Sigmoid colon (tissue), 7 donors: ENCODE data around the gene LPAR6. TPM values are rescaled to one million over a fixed set of nuclear protein-coding genes. Genes with fewer than 3 reads are reported as not detected.

ENCODE experiments used
- DNase-seq: peaks from one replicate; pipeline ENCODE4 v3.0.0-alpha.2; 2019
- H3K27ac ChIP-seq, 4 donors: fragments of 200-600 bp; sonication (generic); one replicate each; pipeline ENCODE4 v1.5.1; 2016 to 2019; ENCODE audit warnings: mild to moderate bottlenecking in 1 of 4
- H3K27me3 ChIP-seq, 3 donors: fragments of 200-600 bp; sonication (generic); one replicate each; pipeline ENCODE4 v1.5.1; 2019; ENCODE audit warnings: mild to moderate bottlenecking in 1 of 3
- H3K36me3 ChIP-seq, 4 donors: fragments of 200-600 bp; sonication (generic); one replicate each; pipeline ENCODE4 v1.5.1; 2016 to 2019
- H3K4me1 ChIP-seq, 4 donors: fragments of 200-600 bp; sonication (generic); one replicate each; pipeline ENCODE4 v1.5.1; 2017 to 2019
- H3K4me3 ChIP-seq, 4 donors: fragments of 200-600 bp; sonication (generic); one replicate each; pipeline ENCODE4 v1.5.1; 2017 to 2019; ENCODE audit warnings: mild to moderate bottlenecking in 2 of 4, moderate library complexity in 1 of 4
- H3K9me3 ChIP-seq, 4 donors: fragments of 200-600 bp in 3 of 4; sonication (generic) in 3 of 4; one replicate each; pipeline versions ENCODE4 v1.5.1 to v1.6.1; 2013 to 2019
- EP300 ChIP-seq, 4 donors: sonication (generic); formaldehyde crosslinking; IDR thresholded peaks; one replicate each; pipeline ENCODE4 v1.6.1; 2017; ENCODE audit warnings: antibody characterized with exemption in 4 of 4
- POLR2A ChIP-seq, 2 donors: fragments of 450-650 bp; IDR thresholded peaks; one replicate each; pipeline ENCODE4 v1.6.1; 2016; ENCODE audit warnings: antibody characterized with exemption in 2 of 2, mild to moderate bottlenecking in 2 of 2, moderate library complexity in 2 of 2
- POLR2AphosphoS5 ChIP-seq, 4 donors: sonication (generic); formaldehyde crosslinking; IDR thresholded peaks; one replicate each; pipeline ENCODE4 v1.6.1; 2017; ENCODE audit warnings: antibody characterized with exemption in 4 of 4
- WGBS, 2 donors: extraction: QIAGEN DNeasy Blood & Tissue Kit; methylation state at CpG; one replicate each; pipeline ENCODE4 v1.1.7; 2013; 5-methylcytosine and 5-hydroxymethylcytosine counted together
- intact Hi-C: fragments of 100-400 bp; cut with DNase I; formaldehyde crosslinking; loops from one replicate; pipeline ENCODE4 v1.15.1; 2023
- polyA plus RNA-seq, 3 donors: library from polyadenylated mRNA; stranded (reverse); fragments of 200-250 nt; gene quantifications; one replicate each; pipeline ENCODE4 v1.2.3, GENCODE V29; 2013
- total RNA-seq, 4 donors: library from RNA; depleted of rRNA; stranded (reverse); fragments of >200 nt; gene quantifications; one replicate each; pipeline ENCODE4 v1.1.0, GENCODE V29; 2016
- TF ChIP-seq, protein P1 (sequence below), 4 experiments: fragments of 450-650 bp in 3 of 4; fragments of 200-600 bp in 1 of 4; IDR thresholded peaks; one replicate each; pipeline ENCODE4 v1.5.1; 2016 to 2019; ENCODE audit warnings: antibody characterized with exemption in 4 of 4, mild to moderate bottlenecking in 3 of 4, moderate library complexity in 2 of 4
- donor health status: healthy with polysubstance abuse.
- donor health status: Bipolar disorder and iron deficiency.
- donor health status: healthy.

Gene LPAR6
- total and polyA plus RNA-seq, 7 donors, result 11.4 to 24.2 (median 15.0) TPM

DNA sequence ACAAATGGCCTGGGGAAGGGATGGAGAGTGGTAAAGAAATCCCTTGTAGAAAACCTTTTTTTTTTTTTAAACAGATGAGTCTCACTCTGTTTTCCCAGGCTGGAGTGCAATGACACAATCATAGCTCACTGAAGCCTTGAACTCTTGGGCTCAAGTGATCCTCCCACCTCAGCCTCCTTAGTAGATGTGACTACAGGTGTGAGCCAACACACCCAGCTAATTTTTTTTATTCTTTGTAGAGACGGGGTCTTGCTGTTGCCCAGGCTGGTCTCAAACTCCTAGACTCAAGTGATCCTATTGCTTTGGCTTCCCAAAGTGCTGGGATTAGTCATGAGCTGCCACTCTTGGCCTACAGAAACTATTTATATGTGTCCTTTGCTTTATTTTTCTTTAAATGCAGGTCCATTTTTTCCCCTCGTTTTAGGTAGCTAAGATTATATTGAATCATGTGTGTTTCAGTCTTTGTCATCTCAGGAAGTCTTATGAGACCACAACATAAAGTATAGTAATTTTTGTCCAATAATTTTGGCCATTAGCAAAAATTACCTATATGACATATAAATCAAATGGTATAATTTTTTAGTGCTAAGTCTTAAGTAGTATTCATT is 10.5 kb downstream of the LPAR6 start:
- Histone ChIP-seq H3K9me3 (no peaks in the 10 kb centered on the region), H3K36me3 (no peaks in the 10 kb centered on the region), H3K4me3 (no peak overlapping the region), H3K4me1 (peaks cover 0 to 44% (median 26%) of the 10 kb centered on the region in 4 donors), H3K27me3 (no peaks in the 10 kb centered on the region), H3K27ac (peak overlapping the region in 3 of 4 donors; percentile 62 to 69 (median 68))
- intact Hi-C loops, result no loop called here
- TF ChIP-seq POLR2AphosphoS5 (IDR thresholded peaks at IDR 0.05), result no peak
- TF ChIP-seq, protein P1, sequence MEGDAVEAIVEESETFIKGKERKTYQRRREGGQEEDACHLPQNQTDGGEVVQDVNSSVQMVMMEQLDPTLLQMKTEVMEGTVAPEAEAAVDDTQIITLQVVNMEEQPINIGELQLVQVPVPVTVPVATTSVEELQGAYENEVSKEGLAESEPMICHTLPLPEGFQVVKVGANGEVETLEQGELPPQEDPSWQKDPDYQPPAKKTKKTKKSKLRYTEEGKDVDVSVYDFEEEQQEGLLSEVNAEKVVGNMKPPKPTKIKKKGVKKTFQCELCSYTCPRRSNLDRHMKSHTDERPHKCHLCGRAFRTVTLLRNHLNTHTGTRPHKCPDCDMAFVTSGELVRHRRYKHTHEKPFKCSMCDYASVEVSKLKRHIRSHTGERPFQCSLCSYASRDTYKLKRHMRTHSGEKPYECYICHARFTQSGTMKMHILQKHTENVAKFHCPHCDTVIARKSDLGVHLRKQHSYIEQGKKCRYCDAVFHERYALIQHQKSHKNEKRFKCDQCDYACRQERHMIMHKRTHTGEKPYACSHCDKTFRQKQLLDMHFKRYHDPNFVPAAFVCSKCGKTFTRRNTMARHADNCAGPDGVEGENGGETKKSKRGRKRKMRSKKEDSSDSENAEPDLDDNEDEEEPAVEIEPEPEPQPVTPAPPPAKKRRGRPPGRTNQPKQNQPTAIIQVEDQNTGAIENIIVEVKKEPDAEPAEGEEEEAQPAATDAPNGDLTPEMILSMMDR (IDR thresholded peaks at IDR 0.05), result no peak
- TF ChIP-seq EP300 (IDR thresholded peaks at IDR 0.05), result no peak
- 61 to 75% methylated on average over 2 of the region's 2 CpGs for WGBS, 2 donors
- DNase-seq, result no peak

DNA sequence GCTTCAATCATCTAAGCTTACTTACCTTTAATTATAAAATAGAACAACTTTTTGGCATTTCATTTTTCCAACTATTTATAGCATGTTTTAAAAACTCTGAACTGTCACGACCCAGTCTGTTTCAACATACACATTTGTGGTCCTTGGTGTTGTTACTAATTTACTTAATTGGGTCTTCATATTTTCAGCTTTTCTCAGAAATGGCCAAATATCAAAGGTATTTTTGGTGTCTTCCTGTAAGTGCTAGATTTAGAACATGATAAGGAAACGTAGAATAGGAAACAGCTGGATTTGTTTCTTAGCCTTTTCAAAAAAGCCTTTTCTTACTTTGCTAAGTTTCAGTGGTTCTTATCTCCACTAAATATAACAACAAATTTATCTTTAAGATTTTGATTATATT is 11.4 kb downstream of the LPAR6 start:
- H3K36me3 ChIP-seq, result no peaks in the 10 kb centered on the region
- intact Hi-C loops, result no loop called here
- H3K27ac ChIP-seq, result peak overlapping the region; percentile 1 to 69 (median 48)
- DNase-seq, result no peak
- H3K27me3 ChIP-seq, result no peaks in the 10 kb centered on the region
- no peaks in the 10 kb centered on the region for H3K9me3 ChIP-seq
- no peak for TF ChIP-seq POLR2AphosphoS5 (IDR thresholded peaks at IDR 0.05)
- TF ChIP-seq, protein P1 (IDR thresholded peaks at IDR 0.05), result no peak
- TF ChIP-seq EP300 (IDR thresholded peaks at IDR 0.05), result no peak
- TF ChIP-seq POLR2A (IDR thresholded peaks at IDR 0.05), result no peak
- peaks cover 0 to 44% (median 26%) of the 10 kb centered on the region in 4 donors for H3K4me1 ChIP-seq
- 30 to 72% methylated on average over 2 of the region's 2 CpGs for WGBS, 2 donors
- no peak overlapping the region for H3K4me3 ChIP-seq

DNA sequence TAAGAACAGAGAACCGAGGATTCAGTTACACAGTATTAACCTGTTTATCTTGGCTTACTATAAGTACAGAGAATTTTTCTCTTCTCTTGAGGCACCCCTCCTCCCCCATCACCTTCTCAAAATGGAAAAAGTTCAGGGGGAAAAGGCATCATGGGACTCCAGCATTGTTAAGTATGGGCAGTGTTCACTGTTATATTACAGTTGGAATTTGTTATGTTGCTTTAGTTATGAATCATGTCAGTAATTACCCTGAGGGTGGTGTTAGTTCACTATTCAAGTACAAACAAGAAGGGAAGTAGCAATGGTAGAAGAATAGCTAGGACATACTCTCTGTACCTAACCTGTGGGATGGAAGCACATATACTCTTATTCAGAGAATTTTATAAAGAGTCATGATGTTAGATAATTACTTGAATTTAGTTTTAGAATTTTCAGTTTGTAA is 12.0 kb downstream of the LPAR6 start:
- Histone ChIP-seq H3K27me3 (no peaks in the 10 kb centered on the region), H3K9me3 (no peaks in the 10 kb centered on the region), H3K36me3 (no peaks in the 10 kb centered on the region), H3K4me1 (peaks cover 0 to 44% (median 26%) of the 10 kb centered on the region in 4 donors), H3K27ac (peak overlapping the region; percentile 1 to 69 (median 48)), H3K4me3 (no peak overlapping the region)
- no peak for DNase-seq
- 22 to 43% methylated on average over 1 of the region's 1 CpG for WGBS, 2 donors
- intact Hi-C loops, result no loop called here
- no peak for TF ChIP-seq POLR2A (IDR thresholded peaks at IDR 0.05)
- TF ChIP-seq, protein P1 (IDR thresholded peaks at IDR 0.05), result no peak
- TF ChIP-seq POLR2AphosphoS5 (IDR thresholded peaks at IDR 0.05), result peak in 1 of 4 donors; percentile 50
- no peak for TF ChIP-seq EP300 (IDR thresholded peaks at IDR 0.05)

DNA sequence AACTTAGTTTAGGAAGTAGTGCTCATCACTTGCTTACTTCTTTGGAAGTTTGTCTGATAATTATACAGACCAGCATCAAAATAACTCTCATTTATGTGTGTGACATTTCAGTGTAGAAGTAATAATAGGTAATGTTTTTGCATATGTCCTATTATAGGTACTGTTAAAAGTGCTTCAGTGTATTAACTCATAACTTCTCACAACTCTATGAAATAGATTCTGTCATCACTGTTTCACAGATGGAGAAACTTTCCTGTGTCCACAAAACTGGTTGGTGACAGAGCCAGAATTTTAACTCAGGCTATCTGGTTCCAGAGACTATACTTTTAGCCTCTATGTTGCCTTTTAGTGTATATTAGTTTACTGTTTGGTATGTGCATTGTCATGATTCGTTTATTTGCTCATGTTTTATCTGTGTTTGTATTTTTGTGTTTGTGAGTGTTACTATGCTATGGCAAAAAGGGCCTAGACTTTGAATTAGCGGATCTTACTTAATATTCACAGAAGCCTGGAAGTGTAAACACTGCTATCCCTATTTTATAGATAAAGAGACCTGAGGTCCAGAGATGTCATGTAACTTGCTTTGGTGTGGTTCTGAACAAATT is 12.7 kb downstream of the LPAR6 start:
- intact Hi-C loops, result no loop called here
- H3K27me3 ChIP-seq, result no peaks in the 10 kb centered on the region
- TF ChIP-seq POLR2A (IDR thresholded peaks at IDR 0.05) (no peak), EP300 (IDR thresholded peaks at IDR 0.05) (no peak), POLR2AphosphoS5 (IDR thresholded peaks at IDR 0.05) (no peak)
- TF ChIP-seq, protein P1 (IDR thresholded peaks at IDR 0.05), result no peak
- peak overlapping the region in 3 of 4 donors; percentile 36 to 69 (median 60) for H3K27ac ChIP-seq
- H3K4me3 ChIP-seq, result no peak overlapping the region
- no peaks in the 10 kb centered on the region for H3K9me3 ChIP-seq
- WGBS, 2 donors, result 74 to 81% methylated on average over 2 of the region's 2 CpGs
- H3K36me3 ChIP-seq, result peaks cover 0 to 5% (median 0%) of the 10 kb centered on the region in 4 donors
- DNase-seq, result no peak
- H3K4me1 ChIP-seq, result peaks cover 0 to 44% (median 26%) of the 10 kb centered on the region in 4 donors
